Measurements from ENCODE around the gene C1orf167. TPM values are rescaled to one million over a fixed set of nuclear protein-coding genes. Genes with fewer than 3 reads are reported as not detected.

Gene C1orf167
- total RNA-seq, 2 experiments from 2014 or later = not detected

GRCh38 chr1:11767922-11768704 lies 6.1 kb downstream of the C1orf167 start:
- Mint-ChIP-seq H3K27me3 (peaks cover 3% of the 10 kb centered on the region), H3K36me3 (no peaks in the 10 kb centered on the region), H3K4me1 (no peaks in the 10 kb centered on the region), H3K9me3 (no peaks in the 10 kb centered on the region), H3K27ac (no peak overlapping the region), H3K4me3 (no peak overlapping the region)
- no peak for DNase-seq

- H3K36me3 Mint-ChIP-seq = no peaks in the 10 kb centered on the region
- H3K27ac Mint-ChIP-seq = no peak overlapping the region
- DNase-seq = no peak
- H3K4me1 Mint-ChIP-seq = no peaks in the 10 kb centered on the region
- H3K9me3 Mint-ChIP-seq = no peaks in the 10 kb centered on the region
- no peaks in the 10 kb centered on the region for H3K27me3 Mint-ChIP-seq
- no peak overlapping the region for H3K4me3 Mint-ChIP-seq
Observed at GRCh38 chr1:11768821-11769220, 6.8 kb downstream of the C1orf167 start.

GRCh38 chr1:11769274-11769673 lies 7.3 kb downstream of the C1orf167 start:
- H3K36me3 Mint-ChIP-seq = no peaks in the 10 kb centered on the region
- no peaks in the 10 kb centered on the region for H3K27me3 Mint-ChIP-seq
- DNase-seq = no peak
- H3K9me3 Mint-ChIP-seq = no peaks in the 10 kb centered on the region
- H3K4me1 Mint-ChIP-seq = no peaks in the 10 kb centered on the region
- H3K27ac Mint-ChIP-seq = no peak overlapping the region
- H3K4me3 Mint-ChIP-seq = no peak overlapping the region

GRCh38 chr1:11770011-11770410 lies 8.0 kb downstream of the C1orf167 start:
- Mint-ChIP-seq H3K27me3 (no peaks in the 10 kb centered on the region), H3K9me3 (no peaks in the 10 kb centered on the region), H3K4me1 (no peaks in the 10 kb centered on the region), H3K4me3 (no peak overlapping the region), H3K27ac (no peak overlapping the region), H3K36me3 (no peaks in the 10 kb centered on the region)
- DNase-seq = no peak

- no peak for DNase-seq
- H3K9me3 Mint-ChIP-seq = no peaks in the 10 kb centered on the region
- H3K36me3 Mint-ChIP-seq = no peaks in the 10 kb centered on the region
- H3K27ac Mint-ChIP-seq = no peak overlapping the region
- no peaks in the 10 kb centered on the region for H3K27me3 Mint-ChIP-seq
- no peak overlapping the region for H3K4me3 Mint-ChIP-seq
- H3K4me1 Mint-ChIP-seq = no peaks in the 10 kb centered on the region
Observed at GRCh38 chr1:11771481-11772043, 9.6 kb downstream of the C1orf167 start.

GRCh38 chr1:11772458-11772857 lies 10.5 kb downstream of the C1orf167 start:
- Mint-ChIP-seq H3K27ac (no peak overlapping the region), H3K36me3 (no peaks in the 10 kb centered on the region), H3K27me3 (no peaks in the 10 kb centered on the region), H3K4me1 (no peaks in the 10 kb centered on the region), H3K9me3 (no peaks in the 10 kb centered on the region), H3K4me3 (no peak overlapping the region)
- no peak for DNase-seq

GRCh38 chr1:11774753-11775152 lies 12.8 kb downstream of the C1orf167 start:
- Mint-ChIP-seq H3K36me3 (no peaks in the 10 kb centered on the region), H3K9me3 (no peaks in the 10 kb centered on the region), H3K27ac (no peak overlapping the region), H3K27me3 (no peaks in the 10 kb centered on the region), H3K4me3 (no peak overlapping the region), H3K4me1 (no peaks in the 10 kb centered on the region)
- no peak for DNase-seq

GRCh38 chr1:11777658-11778322 lies 15.8 kb downstream of the C1orf167 start:
- Mint-ChIP-seq H3K27me3 (no peaks in the 10 kb centered on the region), H3K27ac (no peak overlapping the region), H3K9me3 (no peaks in the 10 kb centered on the region), H3K36me3 (no peaks in the 10 kb centered on the region), H3K4me1 (no peaks in the 10 kb centered on the region), H3K4me3 (no peak overlapping the region)
- DNase-seq = no peak

- Mint-ChIP-seq H3K4me1 (no peaks in the 10 kb centered on the region), H3K27me3 (no peaks in the 10 kb centered on the region), H3K9me3 (no peaks in the 10 kb centered on the region), H3K4me3 (no peak overlapping the region), H3K27ac (no peak overlapping the region), H3K36me3 (no peaks in the 10 kb centered on the region)
- no peak for DNase-seq
Observed at GRCh38 chr1:11778336-11778735, 16.3 kb downstream of the C1orf167 start.

GRCh38 chr1:11778844-11779623 lies 17.0 kb downstream of the C1orf167 start:
- no peaks in the 10 kb centered on the region for H3K4me1 Mint-ChIP-seq
- H3K27ac Mint-ChIP-seq = no peak overlapping the region

GRCh38 chr1:11779715-11780379 lies 17.9 kb downstream of the C1orf167 start:
- Mint-ChIP-seq H3K36me3 (no peaks in the 10 kb centered on the region), H3K9me3 (no peaks in the 10 kb centered on the region), H3K4me3 (no peak overlapping the region), H3K27ac (no peak overlapping the region), H3K4me1 (no peaks in the 10 kb centered on the region), H3K27me3 (no peaks in the 10 kb centered on the region)
- DNase-seq = no peak

More at GRCh38 chr1:11778844-11779623, 17.0 kb downstream of the C1orf167 start:
- Mint-ChIP-seq H3K9me3 (no peaks in the 10 kb centered on the region), H3K36me3 (no peaks in the 10 kb centered on the region), H3K4me3 (no peak overlapping the region), H3K27me3 (no peaks in the 10 kb centered on the region)
- DNase-seq = no peak

- H3K9me3 Mint-ChIP-seq = no peaks in the 10 kb centered on the region
Observed at GRCh38 chr1:11780380-11781147, 18.6 kb downstream of the C1orf167 start.

GRCh38 chr1:11781297-11781696 lies 19.3 kb downstream of the C1orf167 start:
- Mint-ChIP-seq H3K4me3 (no peak overlapping the region), H3K36me3 (no peaks in the 10 kb centered on the region), H3K27ac (no peak overlapping the region), H3K4me1 (peaks cover 2% of the 10 kb centered on the region), H3K9me3 (no peaks in the 10 kb centered on the region), H3K27me3 (no peaks in the 10 kb centered on the region)
- DNase-seq = no peak

More at GRCh38 chr1:11780380-11781147, 18.6 kb downstream of the C1orf167 start:
- no peak overlapping the region for H3K4me3 Mint-ChIP-seq
- H3K27me3 Mint-ChIP-seq = no peaks in the 10 kb centered on the region
- DNase-seq = no peak
- no peaks in the 10 kb centered on the region for H3K36me3 Mint-ChIP-seq
- H3K27ac Mint-ChIP-seq = no peak overlapping the region
- peaks cover 2% of the 10 kb centered on the region for H3K4me1 Mint-ChIP-seq

- H3K9me3 Mint-ChIP-seq = no peaks in the 10 kb centered on the region
- H3K36me3 Mint-ChIP-seq = no peaks in the 10 kb centered on the region
- DNase-seq = no peak
- no peak overlapping the region for H3K27ac Mint-ChIP-seq
- peaks cover 2% of the 10 kb centered on the region for H3K4me1 Mint-ChIP-seq
- H3K4me3 Mint-ChIP-seq = no peak overlapping the region
- no peaks in the 10 kb centered on the region for H3K27me3 Mint-ChIP-seq
Observed at GRCh38 chr1:11782127-11782708, 20.2 kb downstream of the C1orf167 start.
